Left lung (tissue), 10 donors: ENCODE results near the gene DNAJB2. TPM values are rescaled to one million over a fixed set of nuclear protein-coding genes. Genes with fewer than 3 reads are reported as not detected.

Source experiments
- ATAC-seq: fragments of 200-7000 bp; cut with Tn5 transposase; one replicate; pipeline ENCODE4 v1.9.1; 2020; ENCODE audit warnings: moderate library complexity
- DNase-seq, 4 donors: peaks; one replicate each; pipeline ENCODE4 v3.0.0-alpha.2; 2013 to 2020
- H3K27ac ChIP-seq, 2 donors: fragments of 200-600 bp; sonication (generic) in 1 of 2; one replicate each; pipeline versions ENCODE4 v1.5.0 to v1.8.0; 2020 to 2021
- H3K27me3 ChIP-seq, 2 donors: fragments of 200-600 bp; sonication (generic) in 1 of 2; one replicate each; pipeline versions ENCODE4 v1.5.0 to v1.8.0; 2020 to 2021
- H3K36me3 ChIP-seq, 2 donors: fragments of 200-600 bp; sonication (generic) in 1 of 2; one replicate each; pipeline versions ENCODE4 v1.5.0 to v1.8.0; 2020 to 2021
- H3K4me1 ChIP-seq, 2 donors: fragments of 200-600 bp; one replicate each; pipeline ENCODE4 v1.8.0; 2021
- H3K4me3 ChIP-seq, 2 donors: fragments of 200-600 bp; sonication (generic) in 1 of 2; one replicate each; pipeline versions ENCODE4 v1.5.0 to v1.8.0; 2020 to 2021; ENCODE audit warnings: mild to moderate bottlenecking in 1 of 2
- H3K9me3 ChIP-seq, 2 donors: fragments of 200-600 bp; sonication (generic) in 1 of 2; one replicate each; pipeline versions ENCODE4 v1.5.0 to v1.8.0; 2020 to 2021
- intact Hi-C, 2 donors: fragments of 100-400 bp; cut with DNase I; formaldehyde crosslinking; loops; one replicate each; pipeline versions ENCODE4 v1.11.2 to v1.14.2; 2022
- polyA plus RNA-seq, 6 donors: library from polyadenylated mRNA; unstranded; fragments of 120-200 nt; gene quantifications; one replicate each; pipeline ENCODE4 v1.2.1, GENCODE V29; 2013; ENCODE audit not compliant: insufficient read length in 6 of 6
- total RNA-seq, 2 donors: library from RNA; stranded (reverse); fragmentation: NEBNext Ultra II Directional; extraction: Animal tissue kit (Norgen Biotek cat#: 25700); gene quantifications; one replicate each; pipeline ENCODE4 v1.2.1, GENCODE V29; 2021
- TF ChIP-seq, protein P1 (sequence below), 2 donors: fragments of 200-600 bp; sonication (generic) in 1 of 2; IDR thresholded peaks; one replicate each; pipeline versions ENCODE4 v1.5.0 to v1.8.0; 2021; ENCODE audit warnings: antibody characterized with exemption in 2 of 2
- donor health status: DM: no; HTN: yes; CAD: no.
- donor health status: DM: no; HTN: no; CAD: no.

Gene DNAJB2
- total and polyA plus RNA-seq, 8 donors, result 54.2 to 97.4 (median 63.7) TPM

DNA sequence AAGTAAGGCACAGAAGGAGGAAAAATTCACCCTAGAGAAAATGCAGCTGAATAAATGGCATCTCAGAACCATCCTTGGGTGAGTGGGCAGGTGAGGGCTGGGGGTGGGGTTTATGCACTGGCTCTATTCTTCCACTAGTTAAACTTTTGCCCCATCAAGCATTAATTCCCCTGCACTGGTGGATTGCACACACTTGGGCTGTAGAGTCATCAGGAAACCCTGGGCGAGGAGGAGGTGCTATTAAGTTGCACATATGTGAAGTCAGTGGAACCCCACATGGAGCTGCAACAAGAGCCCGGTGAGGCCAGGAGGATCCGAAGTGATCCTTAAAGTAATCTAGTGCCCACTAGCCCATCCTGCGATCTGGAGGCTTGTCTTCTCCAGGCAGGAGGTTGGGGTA, 6.8 kb upstream of the DNAJB2 start:
- no peaks in the 10 kb centered on the region for H3K36me3 ChIP-seq
- H3K4me3 ChIP-seq, result no peak overlapping the region
- TF ChIP-seq, protein P1, sequence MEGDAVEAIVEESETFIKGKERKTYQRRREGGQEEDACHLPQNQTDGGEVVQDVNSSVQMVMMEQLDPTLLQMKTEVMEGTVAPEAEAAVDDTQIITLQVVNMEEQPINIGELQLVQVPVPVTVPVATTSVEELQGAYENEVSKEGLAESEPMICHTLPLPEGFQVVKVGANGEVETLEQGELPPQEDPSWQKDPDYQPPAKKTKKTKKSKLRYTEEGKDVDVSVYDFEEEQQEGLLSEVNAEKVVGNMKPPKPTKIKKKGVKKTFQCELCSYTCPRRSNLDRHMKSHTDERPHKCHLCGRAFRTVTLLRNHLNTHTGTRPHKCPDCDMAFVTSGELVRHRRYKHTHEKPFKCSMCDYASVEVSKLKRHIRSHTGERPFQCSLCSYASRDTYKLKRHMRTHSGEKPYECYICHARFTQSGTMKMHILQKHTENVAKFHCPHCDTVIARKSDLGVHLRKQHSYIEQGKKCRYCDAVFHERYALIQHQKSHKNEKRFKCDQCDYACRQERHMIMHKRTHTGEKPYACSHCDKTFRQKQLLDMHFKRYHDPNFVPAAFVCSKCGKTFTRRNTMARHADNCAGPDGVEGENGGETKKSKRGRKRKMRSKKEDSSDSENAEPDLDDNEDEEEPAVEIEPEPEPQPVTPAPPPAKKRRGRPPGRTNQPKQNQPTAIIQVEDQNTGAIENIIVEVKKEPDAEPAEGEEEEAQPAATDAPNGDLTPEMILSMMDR (IDR thresholded peaks at IDR 0.05), result no peak
- DNase-seq, result no peak
- peaks cover 0 to 1% of the 10 kb centered on the region in 2 donors for H3K4me1 ChIP-seq
- H3K27ac ChIP-seq, result no peak overlapping the region
- ATAC-seq, result no peak
- intact Hi-C loops, result no loop called here
- no peaks in the 10 kb centered on the region for H3K27me3 ChIP-seq
- no peaks in the 10 kb centered on the region for H3K9me3 ChIP-seq

DNA sequence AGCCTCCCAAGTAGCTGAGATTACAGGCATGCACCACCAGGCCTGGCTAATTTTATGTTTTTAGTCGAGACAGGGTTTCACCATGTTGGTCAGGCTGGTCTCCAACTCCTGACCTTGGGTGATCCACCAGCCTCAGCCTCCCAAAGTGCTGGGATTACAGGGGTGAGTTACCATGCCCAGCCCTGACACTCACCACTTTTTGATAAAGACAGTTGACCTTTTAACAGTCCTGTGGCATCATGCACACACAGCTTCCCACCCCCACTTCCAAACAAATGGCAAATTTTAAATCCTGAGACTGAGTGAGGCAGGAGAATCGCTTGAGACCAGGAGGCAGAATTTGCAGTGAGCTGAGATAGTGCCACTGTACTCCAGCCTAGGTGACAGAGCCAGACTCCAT, 6.2 kb upstream of the DNAJB2 start:
- intact Hi-C loops, result no loop called here
- no peak overlapping the region for H3K27ac ChIP-seq
- ATAC-seq, result no peak

DNA sequence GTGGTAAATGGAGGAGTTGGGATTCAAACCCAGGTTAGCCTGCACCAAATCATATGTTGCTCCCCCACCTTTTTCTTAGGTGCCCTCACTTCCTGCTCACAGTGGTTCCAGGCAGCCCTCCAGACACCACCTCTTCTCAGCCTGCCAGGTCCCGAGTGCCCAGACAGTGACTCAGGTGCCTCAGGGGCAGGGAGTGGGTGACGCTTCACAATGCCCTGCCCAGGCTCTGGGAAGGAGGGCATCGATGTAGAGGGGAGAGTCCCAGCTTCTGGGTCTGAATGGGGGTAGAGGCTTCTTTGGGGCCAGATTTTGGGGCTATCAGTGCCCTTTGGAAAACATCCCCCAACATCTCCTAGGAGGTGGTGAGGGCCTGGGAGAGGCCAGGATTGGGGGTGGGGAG, 5.2 kb upstream of the DNAJB2 start:
- ATAC-seq (peak; percentile 62), DNase-seq (no peak)
- Histone ChIP-seq H3K27ac (peak overlapping the region; percentile 53 to 86), H3K36me3 (no peaks in the 10 kb centered on the region), H3K9me3 (no peaks in the 10 kb centered on the region), H3K4me3 (no peak overlapping the region), H3K4me1 (peaks cover 11 to 17% of the 10 kb centered on the region in 2 donors), H3K27me3 (no peaks in the 10 kb centered on the region)
- intact Hi-C loops, result no loop called here
- TF ChIP-seq, protein P1 (IDR thresholded peaks at IDR 0.05), result no peak

More for the DNA sequence above, 6.2 kb upstream of the DNAJB2 start:
- no peak for DNase-seq
- H3K27me3 ChIP-seq, result no peaks in the 10 kb centered on the region
- H3K4me3 ChIP-seq, result no peak overlapping the region
- no peaks in the 10 kb centered on the region for H3K36me3 ChIP-seq
- H3K4me1 ChIP-seq, result peaks cover 2 to 8% of the 10 kb centered on the region in 2 donors
- TF ChIP-seq, protein P1 (IDR thresholded peaks at IDR 0.05), result no peak
- no peaks in the 10 kb centered on the region for H3K9me3 ChIP-seq

DNA sequence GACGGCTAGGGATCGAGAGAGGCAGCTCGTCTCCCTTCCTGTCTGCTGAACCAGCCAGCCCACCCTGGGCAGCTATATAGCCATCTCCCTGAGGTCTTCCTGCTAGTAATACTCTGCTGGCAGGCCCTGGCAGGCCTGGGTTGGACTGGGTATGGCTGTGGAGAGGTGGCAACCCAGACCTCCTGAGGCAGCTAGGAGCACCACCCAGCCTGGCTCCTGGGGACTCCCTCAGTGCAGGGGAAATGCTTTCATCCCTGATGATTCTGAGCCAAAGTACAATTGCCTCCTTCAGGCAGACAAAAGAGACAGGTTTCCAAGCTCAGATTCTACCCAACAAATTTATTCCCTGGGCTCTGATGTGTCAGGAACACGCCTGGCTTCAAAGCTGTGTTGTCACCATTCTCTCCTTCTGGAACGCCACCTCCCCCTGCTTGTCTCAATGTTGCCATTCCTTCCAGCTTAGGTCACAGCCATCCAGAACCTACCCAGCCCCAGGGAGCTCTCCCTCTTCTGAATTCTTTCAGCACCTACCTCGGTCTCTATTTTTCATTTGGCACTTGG, 4.7 kb upstream of the DNAJB2 start:
- peaks cover 11 to 18% of the 10 kb centered on the region in 2 donors for H3K4me1 ChIP-seq
- no peaks in the 10 kb centered on the region for H3K36me3 ChIP-seq
- ATAC-seq, result peak; percentile 49
- no peaks in the 10 kb centered on the region for H3K9me3 ChIP-seq
- H3K27ac ChIP-seq, result peak overlapping the region; percentile 53 to 86
- intact Hi-C loops, result no loop called here
- no peaks in the 10 kb centered on the region for H3K27me3 ChIP-seq
- DNase-seq, result peak in 1 of 4 donors; percentile 72
- TF ChIP-seq, protein P1 (IDR thresholded peaks at IDR 0.05), result no peak
- no peak overlapping the region for H3K4me3 ChIP-seq

DNA sequence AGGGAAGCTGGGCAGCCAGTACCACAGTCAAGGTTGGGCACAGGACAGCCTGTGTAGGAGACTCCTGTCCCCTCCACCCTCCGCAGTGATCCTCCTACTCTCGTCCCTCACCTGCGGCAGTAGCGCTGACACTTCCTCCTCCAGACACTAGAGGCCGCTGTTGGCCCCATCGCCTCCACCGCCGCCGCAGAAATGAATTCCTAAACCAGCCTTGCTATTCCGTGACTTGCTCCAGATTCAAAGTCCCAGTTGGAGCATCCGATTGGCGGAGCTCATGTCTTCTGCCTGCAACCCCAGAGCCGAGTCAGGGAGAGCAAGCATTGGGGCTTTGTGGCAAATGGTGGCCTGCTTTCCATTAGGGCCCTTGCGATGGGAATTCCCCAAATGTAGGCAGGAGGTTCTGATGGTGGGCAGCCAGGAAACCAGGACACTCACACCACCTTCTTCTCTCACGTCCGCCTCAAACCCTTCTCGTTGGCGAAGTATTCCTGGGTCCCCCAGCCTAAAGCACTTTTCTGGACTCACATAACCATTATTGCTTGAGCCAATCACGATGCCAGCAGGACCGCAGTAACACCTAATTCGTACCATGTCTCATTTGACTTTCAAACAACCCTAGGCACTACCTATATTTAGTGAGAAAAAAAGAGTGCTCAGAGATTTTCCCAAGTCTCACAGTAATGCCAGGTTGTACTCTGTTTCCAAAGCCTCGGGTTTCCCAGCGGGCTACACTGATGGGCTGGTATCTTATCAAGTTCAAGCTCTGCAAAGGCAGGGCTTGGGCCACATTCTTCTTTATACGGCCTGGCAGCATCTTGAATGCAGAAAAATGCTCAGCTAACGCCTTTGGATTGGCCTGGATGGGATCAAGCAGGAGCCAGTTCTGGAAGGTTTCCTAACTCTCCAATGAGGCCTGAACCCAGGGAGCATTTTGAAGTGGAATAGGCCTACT, 1.2 kb upstream of the DNAJB2 start:
- Histone ChIP-seq H3K4me3 (peak overlapping the region in 1 of 2 donors; percentile 78), H3K36me3 (peaks cover 0 to 21% of the 10 kb centered on the region in 2 donors), H3K9me3 (no peaks in the 10 kb centered on the region), H3K27ac (peak overlapping the region; percentile 99), H3K27me3 (no peaks in the 10 kb centered on the region), H3K4me1 (peaks cover 15 to 39% of the 10 kb centered on the region in 2 donors)
- TF ChIP-seq, protein P1 (IDR thresholded peaks at IDR 0.05), result peak; percentile 96 to 99
- ATAC-seq (peak; percentile 55), DNase-seq (peak; percentile 63 to 93 (median 82))
- intact Hi-C loops, result no loop called here
